Measurements from ENCODE around the gene NT5C3A. TPM values are rescaled to one million over a fixed set of nuclear protein-coding genes. Genes with fewer than 3 reads are reported as not detected.

NT5C3A gene
- total RNA-seq, 2 donors from 2014 or later: 20.4 to 26.5 TPM

- TF ChIP-seq CTCF (IDR thresholded peaks at IDR 0.05) (no peak), POLR2A (IDR thresholded peaks at IDR 0.05) (no peak)
- WGBS, 2 donors: 62 to 76% methylated on average over 3 of the region's 3 CpGs
- ATAC-seq (no peak), DNase-seq (no peak)
- Histone ChIP-seq H3K36me3 (replicated peaks in 1 of 2; ENCODE audit: insufficient read depth in 1 of 2, low read depth in 2 of 2) (no peaks in the 10 kb centered on the region), H3K4me1 (no peaks in the 10 kb centered on the region), H3K27me3 (no peaks in the 10 kb centered on the region), H3K4me3 (no peak overlapping the region), H3K27ac (no peak overlapping the region), H3K9me3 (no peaks in the 10 kb centered on the region)
- intact Hi-C loops (cut with DNase I): no loop called here
Measured at GRCh38 chr7:33076737-33077136, 14.2 kb upstream of the NT5C3A start.

GRCh38 chr7:33075818-33076518, 13.4 kb upstream of the NT5C3A start:
- no peaks in the 10 kb centered on the region for H3K9me3 ChIP-seq
- no peak overlapping the region for H3K4me3 ChIP-seq
- no peak overlapping the region for H3K27ac ChIP-seq
- ATAC-seq (no peak), DNase-seq (no peak)
- intact Hi-C loops (cut with DNase I): no loop called here
- WGBS, 2 donors: 74% methylated on average over 3 of the region's 3 CpGs
- no peaks in the 10 kb centered on the region for H3K27me3 ChIP-seq
- no peaks in the 10 kb centered on the region for H3K36me3 ChIP-seq (replicated peaks in 1 of 2; ENCODE audit: insufficient read depth in 1 of 2, low read depth in 2 of 2)
- no peaks in the 10 kb centered on the region for H3K4me1 ChIP-seq
- no peak for TF ChIP-seq CTCF (IDR thresholded peaks at IDR 0.05)
- TF ChIP-seq POLR2A (IDR thresholded peaks at IDR 0.05): no peak

- Histone ChIP-seq H3K4me3 (no peak overlapping the region), H3K36me3 (replicated peaks in 1 of 2; ENCODE audit: insufficient read depth in 1 of 2, low read depth in 2 of 2) (no peaks in the 10 kb centered on the region), H3K27me3 (no peaks in the 10 kb centered on the region), H3K27ac (no peak overlapping the region), H3K9me3 (peaks cover 0 to 8% (median 0%) of the 10 kb centered on the region in 3 donors), H3K4me1 (no peaks in the 10 kb centered on the region)
- TF ChIP-seq CTCF (IDR thresholded peaks at IDR 0.05): no peak
- TF ChIP-seq POLR2A (IDR thresholded peaks at IDR 0.05): no peak
- intact Hi-C loops (cut with DNase I): no loop called here
- DNase-seq: no peak
- 78 to 81% methylated on average over 4 of the region's 4 CpGs for WGBS, 2 donors
- ATAC-seq: no peak
Measured at GRCh38 chr7:33073243-33073642, 10.7 kb upstream of the NT5C3A start.

GRCh38 chr7:33072471-33072870, 9.9 kb upstream of the NT5C3A start:
- no peaks in the 10 kb centered on the region for H3K27me3 ChIP-seq
- H3K4me1 ChIP-seq: no peaks in the 10 kb centered on the region
- 56 to 59% methylated on average over 2 of the region's 2 CpGs for WGBS, 2 donors
- peaks cover 0 to 8% (median 0%) of the 10 kb centered on the region in 3 donors for H3K9me3 ChIP-seq
- TF ChIP-seq POLR2A (IDR thresholded peaks at IDR 0.05) (no peak), CTCF (IDR thresholded peaks at IDR 0.05) (no peak)
- no peak overlapping the region for H3K27ac ChIP-seq
- intact Hi-C loops (cut with DNase I): no loop called here
- no peak for ATAC-seq
- no peaks in the 10 kb centered on the region for H3K36me3 ChIP-seq (replicated peaks in 1 of 2; ENCODE audit: insufficient read depth in 1 of 2, low read depth in 2 of 2)
- DNase-seq: no peak
- no peak overlapping the region for H3K4me3 ChIP-seq

- Histone ChIP-seq H3K9me3 (peaks cover 0 to 8% (median 3%) of the 10 kb centered on the region in 3 donors), H3K4me3 (no peak overlapping the region), H3K27ac (no peak overlapping the region), H3K27me3 (no peaks in the 10 kb centered on the region), H3K36me3 (replicated peaks in 1 of 2; ENCODE audit: insufficient read depth in 1 of 2, low read depth in 2 of 2) (no peaks in the 10 kb centered on the region), H3K4me1 (no peaks in the 10 kb centered on the region)
- intact Hi-C loops (cut with DNase I): no loop called here
- WGBS, 2 donors: 43 to 66% methylated on average over 6 of the region's 6 CpGs
- no peak for ATAC-seq
- no peak for DNase-seq
- TF ChIP-seq CTCF (IDR thresholded peaks at IDR 0.05): no peak
Measured at GRCh38 chr7:33070831-33071230, 8.3 kb upstream of the NT5C3A start.

Data from body of pancreas (tissue), 4 donors.